T-helper 17 cell (primary cell): ENCODE data around the gene NMRK2. TPM values are rescaled to one million over a fixed set of nuclear protein-coding genes. Genes with fewer than 3 reads are reported as not detected.
"Not testable (repeated sequence)": the region's sequence is repeated elsewhere in the genome, so short reads cannot be mapped to it uniquely, and the experiment has no call there.

Source experiments
- ATAC-seq: fragments of 150-1000 bp; cut with Tn5 transposase; 2 replicates; pipeline ENCODE4 v1.10.0; 2021; ENCODE audit warnings: mild to moderate bottlenecking, moderate library complexity
- DNase-seq, 3 donors: peaks; one replicate each; pipeline versions ENCODE4 v3.0.0 to v3.0.0-alpha.2; 2020 to 2021
- H3K9me3 ChIP-seq: one replicate; pipeline ENCODE4 v1.7.0; 2013; ENCODE audit warnings: low read length, mild to moderate bottlenecking; ENCODE audit not compliant: control insufficient read depth, poor library complexity, severe bottlenecking
- H3K27ac Mint-ChIP-seq: one replicate; pipeline ENCODE4 v1.8.0; 2022; ENCODE audit warnings: mild to moderate bottlenecking, moderate library complexity, mixed read lengths
- H3K27me3 Mint-ChIP-seq: one replicate; pipeline ENCODE4 v1.8.0; 2022; ENCODE audit warnings: mixed read lengths
- H3K36me3 Mint-ChIP-seq: one replicate; pipeline ENCODE4 v1.8.0; 2022; ENCODE audit warnings: low read depth, mixed read lengths
- H3K4me1 Mint-ChIP-seq: one replicate; pipeline ENCODE4 v1.8.0; 2022; ENCODE audit warnings: mild to moderate bottlenecking, mixed read lengths
- H3K4me3 Mint-ChIP-seq: one replicate; pipeline ENCODE4 v1.8.0; 2022; ENCODE audit warnings: mild to moderate bottlenecking, moderate library complexity, mixed read lengths
- total RNA-seq, 4 donors: library from RNA in 2 of 4; stranded (reverse) in 2 of 4; gene quantifications; one replicate each; pipeline ENCODE4 v1.2.3 and lab custom pipeline; 2022 to 2026

The NMRK2 gene
- total RNA-seq, 2 donors from 2014 or later: not detected

DNA sequence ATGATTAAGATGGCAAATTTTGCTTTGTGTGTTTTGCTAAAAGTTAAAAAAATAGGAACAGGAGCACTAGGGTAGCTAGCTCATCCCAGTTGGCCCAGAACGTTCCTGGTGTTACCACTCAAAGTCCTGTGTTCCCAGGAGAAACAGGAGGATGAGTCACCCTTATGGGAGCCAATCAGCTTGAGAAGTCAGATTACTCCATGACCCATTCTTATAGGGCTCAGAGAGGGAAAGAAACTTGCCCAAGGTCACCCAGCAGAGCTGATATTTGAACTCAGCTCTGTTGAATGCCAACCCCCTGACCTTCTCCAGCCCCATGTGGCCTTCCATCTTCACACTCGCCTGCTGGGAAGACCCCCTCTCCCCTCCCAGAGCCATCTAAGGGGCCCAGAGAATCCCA is 13.0 kb downstream of the NMRK2 start:
- Mint-ChIP-seq H3K4me1 (no peaks in the 10 kb centered on the region), H3K4me3 (no peak overlapping the region), H3K27ac (no peak overlapping the region), H3K36me3 (no peaks in the 10 kb centered on the region), H3K27me3 (no peaks in the 10 kb centered on the region)
- no peaks in the 10 kb centered on the region for H3K9me3 ChIP-seq
- ATAC-seq (no peak), DNase-seq (no peak)

DNA sequence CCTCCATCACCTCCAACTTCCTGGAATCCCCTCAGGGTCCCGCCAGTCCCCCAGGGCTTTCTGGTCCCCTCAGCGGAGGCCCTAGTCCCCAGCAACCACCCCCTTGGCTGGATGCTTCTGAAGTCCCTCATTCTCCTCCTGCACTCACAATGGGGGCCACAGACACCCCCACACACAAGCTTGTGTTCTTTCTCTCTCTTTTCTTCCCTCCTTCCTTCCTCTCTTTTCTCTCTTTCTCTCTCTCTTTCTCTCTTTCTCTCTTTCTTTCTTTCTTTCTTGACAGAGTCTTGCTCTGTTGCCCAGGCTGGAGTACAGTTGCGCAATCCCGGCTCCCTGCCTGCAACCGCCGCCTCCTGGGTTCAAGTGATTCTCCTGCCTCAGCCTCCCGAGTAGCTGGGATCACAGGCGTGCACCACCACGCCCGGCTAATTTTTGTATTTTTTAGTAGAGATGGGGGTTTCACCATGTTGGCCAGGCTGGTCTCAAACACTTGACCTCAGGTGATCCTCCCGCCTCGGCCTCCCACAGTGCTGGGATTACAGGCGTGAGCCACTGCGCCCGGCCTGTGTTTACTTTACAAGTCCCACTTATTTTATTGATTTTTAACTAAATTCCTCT is 14.6 kb downstream of the NMRK2 start:
- not testable (repeated sequence) for ATAC-seq, H3K4me3 Mint-ChIP-seq, H3K36me3 Mint-ChIP-seq, H3K4me1 Mint-ChIP-seq, DNase-seq, H3K27ac Mint-ChIP-seq, H3K27me3 Mint-ChIP-seq, H3K9me3 ChIP-seq

DNA sequence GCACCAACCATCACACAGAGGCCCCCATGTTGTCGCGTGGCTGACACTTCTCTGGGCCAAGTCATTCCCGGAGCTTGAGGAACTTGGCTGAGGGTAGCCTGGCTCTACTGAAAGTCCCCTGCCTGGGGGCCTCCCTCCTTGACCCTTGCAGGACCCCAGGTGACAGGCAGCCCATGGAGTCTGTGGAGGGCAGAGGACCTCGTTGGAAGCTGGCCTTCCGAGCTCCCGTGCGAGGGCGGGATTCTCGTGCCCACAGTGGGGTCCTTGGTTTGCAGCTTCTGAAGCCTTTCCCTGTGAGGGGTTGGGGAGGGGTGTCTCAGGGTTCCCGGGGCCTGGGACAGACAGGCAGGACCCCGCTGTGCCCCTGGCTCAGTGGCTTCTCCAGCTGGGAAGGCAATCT is 16.4 kb downstream of the NMRK2 start:
- ATAC-seq (no peak), DNase-seq (no peak)
- no peaks in the 10 kb centered on the region for H3K9me3 ChIP-seq
- H3K4me1 Mint-ChIP-seq: peaks cover 8% of the 10 kb centered on the region
- H3K27ac Mint-ChIP-seq: no peak overlapping the region
- no peaks in the 10 kb centered on the region for H3K36me3 Mint-ChIP-seq
- H3K27me3 Mint-ChIP-seq: peaks cover 12% of the 10 kb centered on the region
- no peak overlapping the region for H3K4me3 Mint-ChIP-seq

DNA sequence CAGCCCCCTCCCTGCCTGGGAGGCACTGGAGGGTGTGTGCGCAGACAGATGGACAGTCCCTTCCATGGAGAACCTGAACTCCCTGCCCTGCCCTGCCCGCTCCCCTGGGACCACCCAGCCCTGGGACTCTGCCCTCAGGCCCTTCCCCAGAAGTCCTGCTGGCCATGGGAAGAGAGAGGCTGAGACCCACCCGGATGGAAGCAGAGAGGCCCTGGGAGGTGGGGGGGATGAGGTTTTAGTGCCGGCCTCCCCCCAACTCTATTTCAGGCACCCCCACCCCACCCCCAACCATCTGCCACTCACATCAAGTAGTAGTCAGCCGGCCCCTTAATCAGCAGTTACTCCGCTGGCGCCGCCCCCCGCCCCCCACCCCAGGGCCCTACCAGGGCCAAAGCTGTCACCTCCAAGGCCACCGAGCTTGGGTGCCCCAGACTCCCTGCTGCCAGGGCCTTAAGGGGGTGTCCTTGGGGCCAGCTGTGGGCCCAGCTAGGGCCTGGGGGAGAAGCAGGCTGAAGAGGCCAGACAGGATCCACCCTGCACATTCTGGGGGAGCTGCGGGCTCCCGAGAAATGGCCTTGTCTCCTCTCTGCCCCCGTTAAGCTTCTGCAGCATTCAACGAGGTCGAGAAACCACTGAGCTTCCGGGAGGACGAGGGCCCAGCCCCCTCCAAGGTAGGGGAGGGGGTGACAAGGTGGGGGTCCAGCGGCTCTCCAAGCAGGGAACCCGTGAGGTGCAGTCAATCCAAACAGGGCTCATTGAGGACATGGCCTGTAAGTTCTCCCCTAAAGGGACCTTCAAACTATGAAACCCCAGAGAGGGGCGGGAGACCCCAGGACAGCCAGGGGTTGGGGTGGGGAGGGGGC is 17.4 kb downstream of the NMRK2 start:
- Mint-ChIP-seq H3K36me3 (no peaks in the 10 kb centered on the region), H3K27ac (no peak overlapping the region), H3K4me1 (peaks cover 10% of the 10 kb centered on the region), H3K27me3 (peaks cover 12% of the 10 kb centered on the region), H3K4me3 (no peak overlapping the region)
- DNase-seq: no peak
- H3K9me3 ChIP-seq: no peaks in the 10 kb centered on the region
- ATAC-seq: no peak

DNA sequence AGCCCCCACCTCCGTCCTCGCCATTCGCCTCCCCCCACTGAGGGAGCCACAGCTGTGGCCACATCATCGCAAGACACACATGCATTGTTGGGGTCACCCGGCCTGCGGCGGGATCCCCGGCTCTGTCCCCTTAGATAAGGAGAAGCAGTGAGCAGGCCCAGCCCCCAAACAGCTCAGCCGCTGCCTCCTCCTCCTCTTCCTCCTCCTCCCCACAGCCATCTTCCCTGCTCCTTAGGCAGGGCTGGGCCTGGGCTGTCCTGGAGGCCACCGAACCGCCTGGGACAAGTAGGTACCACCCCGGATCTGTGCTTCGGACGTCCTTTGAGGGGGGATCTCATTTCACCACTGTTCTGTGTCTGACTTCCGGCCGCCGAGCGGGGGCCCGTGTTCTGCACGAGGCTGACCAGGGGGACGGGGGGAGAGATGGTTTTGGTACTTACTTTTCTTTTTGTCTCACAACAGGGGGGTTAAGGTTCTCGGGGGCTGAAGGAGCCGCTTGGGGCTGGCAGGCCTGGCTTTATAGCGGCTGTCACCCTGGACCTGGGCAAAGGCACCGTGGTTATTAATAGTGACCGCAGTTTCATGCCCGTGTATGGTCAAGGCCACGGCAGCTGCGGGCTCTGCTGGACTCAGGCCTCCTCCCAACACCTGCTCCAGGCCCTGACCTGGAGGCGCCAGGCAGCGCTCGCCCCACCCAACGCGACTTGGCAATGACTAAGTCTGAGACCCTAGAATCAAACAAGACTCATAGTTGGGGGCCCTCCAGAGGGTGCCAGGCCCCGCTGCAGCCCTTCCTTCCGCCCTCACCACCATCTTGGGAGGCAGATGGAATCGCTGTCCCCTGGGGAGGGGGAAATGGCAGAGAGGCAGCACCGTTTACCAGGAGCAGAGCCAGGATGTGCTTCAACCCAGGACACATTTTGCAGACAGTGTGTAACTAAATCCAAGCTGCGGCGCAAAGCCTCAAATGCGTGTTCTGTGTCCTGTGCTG is 18.3 kb downstream of the NMRK2 start:
- no peak overlapping the region for H3K4me3 Mint-ChIP-seq
- DNase-seq: no peak
- no peak overlapping the region for H3K27ac Mint-ChIP-seq
- H3K4me1 Mint-ChIP-seq: peaks cover 10% of the 10 kb centered on the region
- H3K27me3 Mint-ChIP-seq: peaks cover 12% of the 10 kb centered on the region
- H3K36me3 Mint-ChIP-seq: no peaks in the 10 kb centered on the region
- no peaks in the 10 kb centered on the region for H3K9me3 ChIP-seq
- no peak for ATAC-seq

DNA sequence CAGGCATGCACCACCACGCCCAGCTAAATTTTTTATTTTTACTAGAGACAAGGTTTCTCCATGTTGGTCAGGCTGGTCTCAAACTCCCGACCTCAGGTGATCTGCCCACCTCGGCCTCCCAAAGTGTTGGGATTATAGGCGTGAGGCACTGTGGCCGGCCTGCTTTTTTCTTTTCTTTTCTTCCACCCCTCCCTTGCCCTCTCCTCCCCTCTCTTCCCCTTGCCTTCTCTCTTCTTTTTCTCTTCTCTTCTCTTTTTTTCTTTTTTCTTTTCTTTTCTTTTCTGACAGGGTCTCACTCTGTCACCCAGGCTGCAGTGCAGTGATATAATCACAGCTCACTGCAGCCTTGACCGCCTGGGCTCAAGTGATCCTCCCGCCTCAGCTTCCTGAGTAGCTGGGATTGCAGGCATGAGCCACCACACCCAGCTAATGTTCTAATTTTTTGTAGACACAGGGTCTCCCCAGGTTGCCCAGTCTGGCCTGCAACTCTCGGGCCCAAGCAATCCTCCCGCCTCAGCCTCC is 19.9 kb downstream of the NMRK2 start:
- not testable (repeated sequence) for DNase-seq, H3K9me3 ChIP-seq, ATAC-seq, H3K4me3 Mint-ChIP-seq, H3K36me3 Mint-ChIP-seq
- Mint-ChIP-seq H3K27me3 (peaks cover 12% of the 10 kb centered on the region), H3K4me1 (peaks cover 10% of the 10 kb centered on the region), H3K27ac (peak overlapping the region; percentile 45)

DNA sequence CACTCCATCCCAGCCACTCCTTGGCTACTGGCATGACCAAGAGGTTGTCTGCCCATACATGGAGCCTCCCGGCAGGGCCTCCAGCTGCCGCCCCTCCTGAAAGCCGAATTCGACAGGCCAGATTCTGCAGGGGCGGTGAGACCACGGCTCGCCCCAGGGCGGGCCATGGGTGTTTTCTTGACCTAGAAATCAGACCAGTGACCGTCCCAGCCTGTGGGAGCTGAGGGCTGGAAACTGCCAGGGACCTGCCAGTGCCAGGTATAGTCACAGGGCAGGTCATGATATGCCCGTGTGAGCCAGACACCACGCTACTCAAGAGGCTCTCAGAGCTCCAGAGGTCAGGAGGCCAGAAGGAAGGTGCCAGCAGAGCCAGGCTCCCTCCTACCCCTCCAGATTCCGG is 21.2 kb downstream of the NMRK2 start:
- peaks cover 12% of the 10 kb centered on the region for H3K27me3 Mint-ChIP-seq
- H3K9me3 ChIP-seq: no peaks in the 10 kb centered on the region
- no peak overlapping the region for H3K27ac Mint-ChIP-seq
- H3K36me3 Mint-ChIP-seq: no peaks in the 10 kb centered on the region
- peaks cover 10% of the 10 kb centered on the region for H3K4me1 Mint-ChIP-seq
- no peak for DNase-seq
- no peak overlapping the region for H3K4me3 Mint-ChIP-seq
- no peak for ATAC-seq

DNA sequence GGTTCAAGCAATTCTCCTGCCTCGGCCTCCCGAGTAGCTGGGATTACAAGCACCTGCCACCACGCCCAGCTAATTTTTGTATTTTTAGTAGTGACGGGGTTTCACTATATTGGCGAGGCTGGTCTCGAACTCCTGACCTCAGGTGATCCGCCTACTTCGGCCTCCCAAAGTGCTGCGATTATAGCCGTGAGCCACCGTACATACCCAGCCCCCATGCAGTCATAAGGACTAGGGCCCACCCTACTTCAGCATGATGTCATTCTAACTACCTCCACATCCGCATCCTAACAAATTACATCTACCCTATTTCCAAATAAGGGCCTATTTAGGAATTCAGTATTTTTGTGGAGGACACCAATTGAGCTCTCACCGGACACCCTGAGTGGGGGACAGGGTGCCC is 22.4 kb downstream of the NMRK2 start:
- ATAC-seq, H3K4me3 Mint-ChIP-seq, DNase-seq, H3K36me3 Mint-ChIP-seq, H3K9me3 ChIP-seq: not testable (repeated sequence)
- Mint-ChIP-seq H3K27me3 (peaks cover 12% of the 10 kb centered on the region), H3K27ac (peak overlapping the region; percentile 34), H3K4me1 (peaks cover 10% of the 10 kb centered on the region)

DNA sequence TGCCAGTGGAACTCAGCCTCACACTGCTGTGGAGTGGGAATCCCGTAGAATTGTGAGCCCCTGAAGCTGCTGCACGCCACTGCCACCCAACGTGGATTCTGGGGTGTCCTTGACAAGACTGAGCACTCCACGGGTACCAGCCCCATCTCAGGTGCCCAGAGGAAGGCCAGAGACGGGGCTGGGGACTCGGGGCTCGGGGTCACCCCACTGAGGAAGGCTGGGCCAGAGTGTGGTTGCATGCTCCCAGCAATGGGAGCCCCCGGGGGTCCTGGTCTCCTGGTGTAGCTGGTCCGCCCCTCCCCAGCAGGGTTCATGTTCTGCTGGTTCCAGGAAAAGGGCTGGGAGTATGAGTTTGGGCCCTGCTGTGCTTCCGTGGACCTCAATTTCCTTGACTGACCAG is 22.8 kb downstream of the NMRK2 start:
- DNase-seq: no peak
- H3K27me3 Mint-ChIP-seq: peaks cover 12% of the 10 kb centered on the region
- H3K4me3 Mint-ChIP-seq: no peak overlapping the region
- H3K9me3 ChIP-seq: no peaks in the 10 kb centered on the region
- no peaks in the 10 kb centered on the region for H3K36me3 Mint-ChIP-seq
- no peak overlapping the region for H3K27ac Mint-ChIP-seq
- H3K4me1 Mint-ChIP-seq: peaks cover 10% of the 10 kb centered on the region
- ATAC-seq: no peak

DNA sequence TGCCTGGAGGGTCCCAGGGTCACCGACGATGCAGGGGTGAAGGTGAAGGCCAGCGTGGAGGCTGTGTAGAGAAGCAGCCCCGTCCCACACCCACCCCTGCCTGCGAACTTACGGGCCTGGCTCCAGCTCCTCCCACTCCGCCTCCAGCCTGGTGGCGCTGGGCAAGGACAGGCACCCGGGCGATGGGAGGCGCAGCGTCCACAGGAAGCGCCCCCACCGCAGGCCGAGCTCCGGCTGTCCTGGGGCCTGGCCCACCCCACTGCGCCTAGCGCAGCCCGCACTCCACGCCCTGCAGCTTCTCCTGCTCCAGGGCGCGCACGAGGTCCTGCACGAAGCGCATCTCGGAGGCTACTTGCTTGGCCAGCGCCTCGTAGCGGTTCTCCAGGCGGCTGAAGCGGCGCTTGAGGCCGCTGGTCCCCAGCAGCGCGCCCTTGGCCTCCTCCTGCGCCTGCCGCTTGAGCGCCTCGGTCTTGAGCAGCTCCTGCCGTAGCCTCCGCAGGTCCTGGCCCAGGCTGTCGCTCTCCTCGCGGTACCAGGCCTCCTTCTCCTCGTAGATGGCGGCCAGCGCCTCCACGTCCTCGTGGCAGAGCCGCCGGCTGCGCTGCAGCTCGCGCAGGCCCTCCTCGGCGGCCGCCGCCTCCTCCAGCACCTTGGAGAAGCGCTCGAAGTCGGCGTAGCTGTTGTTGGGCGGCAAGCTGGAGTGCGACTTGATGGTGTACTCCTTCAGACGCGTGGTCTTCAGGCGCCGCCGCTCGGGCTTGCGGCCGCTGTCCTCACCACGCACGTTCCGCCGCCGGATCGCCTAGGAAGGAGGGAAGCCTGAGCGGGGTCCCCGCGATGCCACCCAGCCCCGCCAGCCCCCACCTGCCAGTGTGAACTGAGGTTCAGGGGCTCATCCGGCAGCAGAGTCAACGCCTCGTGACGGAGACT is 26.2 kb downstream of the NMRK2 start:
- Mint-ChIP-seq H3K27ac (no peak overlapping the region), H3K4me1 (peaks cover 2% of the 10 kb centered on the region), H3K27me3 (no peaks in the 10 kb centered on the region), H3K36me3 (peaks cover 2% of the 10 kb centered on the region), H3K4me3 (no peak overlapping the region)
- no peaks in the 10 kb centered on the region for H3K9me3 ChIP-seq
- DNase-seq: no peak
- ATAC-seq: no peak

DNA sequence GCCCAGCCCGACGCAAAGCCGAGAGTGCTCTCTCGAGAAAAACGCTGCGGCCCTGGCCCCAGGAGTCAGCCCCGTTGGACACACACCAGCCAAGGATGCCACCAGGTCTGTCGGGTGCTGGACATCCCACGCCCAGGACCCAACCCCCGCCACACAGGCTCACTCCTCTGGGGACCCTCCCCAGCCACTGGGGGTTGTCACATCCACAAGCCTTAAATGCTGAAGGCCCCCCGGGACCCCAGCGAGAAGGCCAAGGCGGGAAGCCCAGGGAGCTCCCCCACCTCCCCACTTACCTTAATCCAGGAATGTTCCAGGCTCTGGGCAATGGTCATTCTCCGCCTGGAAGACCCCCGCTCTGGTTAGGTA is 26.9 kb downstream of the NMRK2 start:
- H3K36me3 Mint-ChIP-seq: peaks cover 2% of the 10 kb centered on the region
- H3K27ac Mint-ChIP-seq: no peak overlapping the region
- ATAC-seq: no peak

DNA sequence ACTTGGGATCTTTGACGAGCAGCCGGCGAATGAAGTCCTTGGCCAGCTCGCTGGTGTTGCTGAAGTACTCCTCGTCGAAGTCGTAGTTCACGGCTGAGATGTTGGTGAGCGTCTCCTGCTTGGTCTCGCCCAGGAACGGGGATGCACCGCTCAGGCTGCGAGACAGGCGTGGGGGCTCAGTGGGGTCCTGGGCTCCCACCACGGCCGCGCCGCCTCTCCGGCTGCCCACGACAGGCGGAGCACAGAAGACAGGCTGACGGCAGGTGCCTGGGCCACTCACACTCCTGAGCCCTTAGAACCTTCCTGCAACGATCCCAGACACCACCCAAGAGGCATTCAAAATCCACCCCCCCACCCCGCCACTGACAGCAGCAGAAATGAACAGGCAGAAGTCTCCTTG is 28.1 kb downstream of the NMRK2 start:
- no peak for DNase-seq
- Mint-ChIP-seq H3K27me3 (no peaks in the 10 kb centered on the region), H3K4me1 (no peaks in the 10 kb centered on the region), H3K4me3 (no peak overlapping the region), H3K27ac (no peak overlapping the region), H3K36me3 (peaks cover 2% of the 10 kb centered on the region)
- H3K9me3 ChIP-seq: no peaks in the 10 kb centered on the region
- ATAC-seq: no peak

More for the DNA sequence above, 26.9 kb downstream of the NMRK2 start:
- no peak overlapping the region for H3K4me3 Mint-ChIP-seq
- H3K4me1 Mint-ChIP-seq: peaks cover under 1% of the 10 kb centered on the region
- no peaks in the 10 kb centered on the region for H3K9me3 ChIP-seq
- no peak for DNase-seq
- H3K27me3 Mint-ChIP-seq: no peaks in the 10 kb centered on the region
